NCI-H1105 (cell line): ENCODE data around the gene GPR84.
A peak's percentile ranks its signal among the peaks of the same experiment; 100 is the strongest.

Source experiments
- DNase-seq: peaks from one replicate; lab custom pipeline; 2025; lab: John Stamatoyannopoulos, UW

The GPR84 gene

GRCh38 chr12:54373649-54374561 is 9.6 kb upstream of the GPR84 start:
- no peak for DNase-seq

- DNase-seq, result no peak
Observed at GRCh38 chr12:54372113-54372806, 8.0 kb upstream of the GPR84 start.

- peak; percentile 83 for DNase-seq
Observed at GRCh38 chr12:54371328-54372112, 7.2 kb upstream of the GPR84 start.

DNA sequence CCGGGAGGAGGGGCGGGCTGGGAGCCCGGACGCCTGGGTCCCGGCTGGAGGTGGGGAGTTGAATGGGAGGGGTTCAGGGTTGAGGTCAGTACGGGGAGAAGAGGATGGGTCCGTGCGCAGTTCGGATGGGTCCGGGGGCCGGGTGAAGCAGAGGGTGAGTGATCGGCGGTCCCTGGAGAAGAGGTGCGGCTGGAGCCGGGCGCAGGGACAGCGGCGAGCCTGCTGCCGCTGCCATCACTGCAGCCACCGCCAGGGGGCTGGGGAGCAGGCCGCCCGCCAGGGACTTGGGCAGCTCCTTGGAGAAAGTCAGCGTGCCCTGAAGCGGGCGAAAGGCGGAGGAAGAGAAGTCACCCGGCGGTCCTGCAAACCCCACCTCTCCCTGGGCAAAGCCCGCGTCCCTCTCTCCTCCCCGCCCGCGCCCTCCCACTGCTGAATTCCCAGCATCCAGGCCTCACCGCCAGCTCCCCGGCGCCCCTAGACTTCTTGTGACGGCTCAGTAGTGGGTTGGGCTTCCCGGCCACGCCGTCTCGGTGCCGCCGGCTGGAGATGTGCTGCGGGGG is 6.0 kb upstream of the GPR84 start:
- no peak for DNase-seq

GRCh38 chr12:54369597-54370131 is 5.4 kb upstream of the GPR84 start:
- no peak for DNase-seq

DNA sequence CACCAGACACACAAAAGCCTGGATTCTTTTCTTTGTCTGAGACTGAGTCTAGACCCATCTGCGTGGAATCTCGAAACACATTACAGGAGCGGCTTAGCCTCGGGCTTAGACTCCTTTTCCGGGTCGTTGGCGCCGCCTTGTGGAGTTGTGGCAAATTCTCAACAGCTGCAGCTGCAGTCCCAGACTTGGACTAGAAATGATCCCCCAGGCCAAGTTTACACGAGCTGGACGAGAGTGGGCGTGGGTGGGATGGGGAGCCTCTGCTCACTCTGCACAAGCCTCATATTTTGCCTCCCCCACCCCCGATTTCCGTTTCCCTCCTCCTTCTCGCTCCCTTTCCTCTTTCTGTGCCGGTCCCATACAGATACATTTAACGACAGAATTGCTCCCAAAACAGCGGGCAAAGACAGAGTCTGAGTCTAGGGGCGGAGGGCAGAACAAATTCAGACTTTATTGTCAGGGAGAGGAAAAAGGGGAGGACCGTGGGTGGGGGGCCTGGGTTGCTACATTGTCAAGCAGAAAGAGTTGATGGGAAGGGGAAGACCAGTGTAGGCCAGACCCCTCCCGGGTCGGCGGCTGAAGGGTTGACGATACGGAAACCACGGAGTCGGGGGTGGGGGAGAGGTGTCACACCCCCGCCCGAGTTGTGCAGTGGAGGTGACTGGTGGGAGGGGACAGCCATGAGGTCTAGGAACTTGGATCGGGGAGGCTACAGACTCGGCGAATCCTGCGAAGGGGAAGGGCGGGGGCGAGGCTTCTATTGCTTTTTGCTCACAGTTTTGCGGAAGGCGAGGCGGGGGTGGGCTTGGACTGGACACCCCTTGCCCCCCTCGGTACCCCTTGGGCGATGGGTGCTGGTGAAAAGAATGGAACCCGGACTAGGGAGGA is 4.7 kb upstream of the GPR84 start:
- peak; percentile 48 for DNase-seq

GRCh38 chr12:54368025-54368708 is 3.9 kb upstream of the GPR84 start:
- DNase-seq, result no peak

- no peak for DNase-seq
Observed at GRCh38 chr12:54363618-54364017, 668 bp downstream of the GPR84 start.

DNA sequence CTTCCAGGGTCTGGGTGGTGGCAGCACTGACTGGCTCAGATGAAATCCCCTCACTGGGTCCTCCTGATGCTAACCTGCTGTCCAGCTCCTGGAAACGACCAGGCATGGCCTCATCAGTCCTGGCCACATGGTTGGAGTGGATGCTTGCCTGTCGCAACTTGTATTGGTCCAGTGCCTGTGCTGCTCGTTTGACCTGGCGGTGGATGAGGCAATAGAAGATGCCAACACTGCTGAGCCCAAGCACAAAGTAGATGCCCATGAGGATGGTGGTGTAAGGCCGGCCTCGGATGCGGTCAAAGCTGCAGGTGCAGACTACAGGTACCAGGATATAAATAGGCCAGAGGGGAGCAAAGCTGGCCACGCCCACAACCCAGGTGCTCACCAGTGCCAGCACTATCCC is 1.2 kb downstream of the GPR84 start:
- no peak for DNase-seq

- peak; percentile 46 for DNase-seq
Observed at GRCh38 chr12:54360717-54361456, 3.4 kb downstream of the GPR84 start.

- no peak for DNase-seq
Observed at GRCh38 chr12:54359762-54360351, 4.4 kb downstream of the GPR84 start.

- peak; percentile 92 for DNase-seq
Observed at GRCh38 chr12:54358945-54359761, 5.1 kb downstream of the GPR84 start.

GRCh38 chr12:54358191-54358944 is 5.9 kb downstream of the GPR84 start:
- no peak for DNase-seq

DNA sequence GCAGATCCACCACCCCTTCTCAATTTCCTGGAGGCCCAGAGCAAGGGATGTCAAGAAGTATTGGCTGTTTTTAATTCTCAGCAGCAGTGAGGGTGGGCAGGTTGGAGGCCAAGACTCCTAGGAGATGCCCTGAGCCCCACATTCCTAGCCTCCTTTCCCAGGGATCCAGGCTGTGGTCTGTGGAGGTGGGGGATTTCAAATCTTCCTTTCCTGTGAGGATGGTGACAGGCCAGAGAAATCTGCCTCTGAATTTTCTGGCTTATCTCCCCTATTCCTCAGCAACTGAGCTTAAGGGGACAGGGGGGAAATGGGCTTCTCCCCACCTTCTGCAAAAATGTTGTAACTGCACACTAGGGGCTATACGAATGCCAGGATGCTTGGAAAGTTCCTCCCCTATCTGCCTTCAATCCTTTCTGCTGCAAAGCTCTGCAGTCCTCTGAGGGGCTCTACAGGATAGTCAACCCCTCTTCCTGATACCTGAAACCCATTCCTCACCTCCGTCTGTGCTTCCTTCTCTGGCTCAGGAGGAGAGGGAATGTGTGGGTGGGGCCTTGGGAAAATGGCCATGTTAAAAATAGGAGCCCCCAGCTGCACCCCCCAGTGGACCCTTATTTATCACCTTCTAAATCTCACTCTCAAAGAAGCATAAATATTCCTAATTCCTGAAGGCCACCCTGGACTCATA is 6.6 kb downstream of the GPR84 start:
- no peak for DNase-seq

DNA sequence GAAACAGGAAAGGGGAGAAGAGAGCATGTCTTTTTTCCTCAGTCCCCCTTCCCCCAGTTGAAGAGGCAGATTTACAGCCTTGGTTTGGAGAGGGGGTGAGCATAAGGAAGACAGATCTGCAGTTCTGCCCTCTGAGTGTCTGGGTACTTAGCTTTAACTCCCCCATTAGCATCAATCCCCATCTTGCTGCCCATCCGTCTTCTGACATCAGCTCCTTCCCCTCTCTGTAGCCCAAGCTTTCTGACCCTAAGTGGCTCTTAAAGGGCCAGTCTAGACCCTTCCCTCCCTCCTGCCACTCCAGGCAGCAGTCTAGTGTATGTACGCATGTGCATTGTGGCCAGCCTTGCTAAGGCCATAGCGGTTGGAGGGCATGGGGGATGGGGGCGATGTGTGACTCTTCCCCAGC is 7.3 kb downstream of the GPR84 start:
- no peak for DNase-seq

GRCh38 chr12:54356228-54356627 is 8.1 kb downstream of the GPR84 start:
- no peak for DNase-seq
